Rectal smooth muscle tissue (tissue), 1 donor: ENCODE data around the gene ELP4.
"Not testable (repeated sequence)": the region's sequence is repeated elsewhere in the genome, so short reads cannot be mapped to it uniquely, and the experiment has no call there.

ENCODE experiments used
- H3K27ac ChIP-seq: one replicate; pipeline ENCODE4 v1.7.0; 2013; ENCODE audit warnings: low read depth, low read length, inconsistent platforms
- H3K27me3 ChIP-seq: one replicate; pipeline ENCODE4 v1.7.0; 2013; ENCODE audit warnings: low read length; ENCODE audit not compliant: control insufficient read depth, insufficient read depth
- H3K36me3 ChIP-seq: one replicate; pipeline ENCODE4 v1.7.0; 2013; ENCODE audit warnings: low read length; ENCODE audit not compliant: control insufficient read depth, insufficient read depth
- H3K4me1 ChIP-seq: one replicate; pipeline ENCODE4 v1.7.0; 2013; ENCODE audit warnings: low read length; ENCODE audit not compliant: control insufficient read depth, insufficient read depth
- H3K4me3 ChIP-seq: one replicate; pipeline ENCODE4 v1.7.0; 2013; ENCODE audit warnings: low read length
- H3K9ac ChIP-seq: one replicate; pipeline ENCODE4 v1.7.0; 2013; ENCODE audit warnings: low read length

ELP4 gene

GRCh38 chr11:31564517-31564916 lies 55.0 kb downstream of the ELP4 start:
- not testable (repeated sequence) for H3K4me3 ChIP-seq, H3K36me3 ChIP-seq, H3K4me1 ChIP-seq, H3K27me3 ChIP-seq, H3K9ac ChIP-seq, H3K27ac ChIP-seq

GRCh38 chr11:31574133-31574532 lies 64.6 kb downstream of the ELP4 start:
- not testable (repeated sequence) for H3K4me1 ChIP-seq, H3K27ac ChIP-seq, H3K9ac ChIP-seq, H3K27me3 ChIP-seq, H3K4me3 ChIP-seq, H3K36me3 ChIP-seq

GRCh38 chr11:31575764-31576163 lies 66.2 kb downstream of the ELP4 start:
- not testable (repeated sequence) for H3K9ac ChIP-seq, H3K4me3 ChIP-seq, H3K27me3 ChIP-seq, H3K36me3 ChIP-seq, H3K4me1 ChIP-seq, H3K27ac ChIP-seq

- not testable (repeated sequence) for H3K36me3 ChIP-seq, H3K27ac ChIP-seq, H3K9ac ChIP-seq, H3K4me1 ChIP-seq, H3K4me3 ChIP-seq, H3K27me3 ChIP-seq
Measured at GRCh38 chr11:31579412-31579811, 69.8 kb downstream of the ELP4 start.

- H3K27ac ChIP-seq = no peak overlapping the region
- no peak overlapping the region for H3K9ac ChIP-seq
- no peaks in the 10 kb centered on the region for H3K36me3 ChIP-seq
- no peaks in the 10 kb centered on the region for H3K4me1 ChIP-seq
- no peak overlapping the region for H3K4me3 ChIP-seq
- H3K27me3 ChIP-seq = no peaks in the 10 kb centered on the region
Measured at GRCh38 chr11:31582697-31583096, 73.1 kb downstream of the ELP4 start.

- Histone ChIP-seq H3K4me1 (no peaks in the 10 kb centered on the region), H3K4me3 (no peak overlapping the region), H3K9ac (no peak overlapping the region), H3K27ac (no peak overlapping the region), H3K36me3 (no peaks in the 10 kb centered on the region), H3K27me3 (no peaks in the 10 kb centered on the region)
Measured at GRCh38 chr11:31598454-31598853, 88.9 kb downstream of the ELP4 start.

GRCh38 chr11:31601635-31602282 lies 92.2 kb downstream of the ELP4 start:
- H3K4me3 ChIP-seq = no peak overlapping the region
- H3K4me1 ChIP-seq = no peaks in the 10 kb centered on the region
- no peaks in the 10 kb centered on the region for H3K36me3 ChIP-seq
- no peak overlapping the region for H3K9ac ChIP-seq
- no peaks in the 10 kb centered on the region for H3K27me3 ChIP-seq
- H3K27ac ChIP-seq = no peak overlapping the region

- no peaks in the 10 kb centered on the region for H3K27me3 ChIP-seq
- no peak overlapping the region for H3K4me3 ChIP-seq
- no peak overlapping the region for H3K27ac ChIP-seq
- H3K9ac ChIP-seq = no peak overlapping the region
- H3K36me3 ChIP-seq = no peaks in the 10 kb centered on the region
- H3K4me1 ChIP-seq = no peaks in the 10 kb centered on the region
Measured at GRCh38 chr11:31606893-31607292, 97.3 kb downstream of the ELP4 start.

- H3K4me1 ChIP-seq = no peaks in the 10 kb centered on the region
- no peaks in the 10 kb centered on the region for H3K36me3 ChIP-seq
- H3K9ac ChIP-seq = no peak overlapping the region
- no peak overlapping the region for H3K27ac ChIP-seq
- H3K4me3 ChIP-seq = no peak overlapping the region
- H3K27me3 ChIP-seq = no peaks in the 10 kb centered on the region
Measured at GRCh38 chr11:31607914-31608313, 98.3 kb downstream of the ELP4 start.

- Histone ChIP-seq H3K36me3 (no peaks in the 10 kb centered on the region), H3K4me3 (no peak overlapping the region), H3K9ac (no peak overlapping the region), H3K27me3 (no peaks in the 10 kb centered on the region), H3K27ac (no peak overlapping the region), H3K4me1 (no peaks in the 10 kb centered on the region)
Measured at GRCh38 chr11:31608995-31609394, 99.4 kb downstream of the ELP4 start.

GRCh38 chr11:31610544-31610943 lies 101.0 kb downstream of the ELP4 start:
- no peaks in the 10 kb centered on the region for H3K36me3 ChIP-seq

GRCh38 chr11:31617246-31617645 lies 107.7 kb downstream of the ELP4 start:
- no peaks in the 10 kb centered on the region for H3K36me3 ChIP-seq
- no peak overlapping the region for H3K4me3 ChIP-seq
- no peaks in the 10 kb centered on the region for H3K4me1 ChIP-seq
- no peaks in the 10 kb centered on the region for H3K27me3 ChIP-seq
- H3K9ac ChIP-seq = no peak overlapping the region
- no peak overlapping the region for H3K27ac ChIP-seq

More at GRCh38 chr11:31610544-31610943, 101.0 kb downstream of the ELP4 start:
- H3K27ac ChIP-seq = no peak overlapping the region
- no peaks in the 10 kb centered on the region for H3K4me1 ChIP-seq
- H3K4me3 ChIP-seq = no peak overlapping the region
- H3K27me3 ChIP-seq = no peaks in the 10 kb centered on the region
- H3K9ac ChIP-seq = no peak overlapping the region

- H3K9ac ChIP-seq = no peak overlapping the region
- no peaks in the 10 kb centered on the region for H3K4me1 ChIP-seq
- H3K4me3 ChIP-seq = no peak overlapping the region
- H3K36me3 ChIP-seq = no peaks in the 10 kb centered on the region
- H3K27ac ChIP-seq = no peak overlapping the region
- H3K27me3 ChIP-seq = no peaks in the 10 kb centered on the region
Measured at GRCh38 chr11:31619980-31620379, 110.4 kb downstream of the ELP4 start.
